H1 (cell line): Measurements from ENCODE around the gene KCNK15. TPM values are rescaled to one million over a fixed set of nuclear protein-coding genes. Genes with fewer than 3 reads are reported as not detected.
A peak's percentile ranks its signal among the peaks of the same experiment; 100 is the strongest.

ENCODE experiments used
- CTCF ChIA-PET: fragments of 300-600 bp; sonication (Branson Sonifier 250); formaldehyde crosslinking; loops from one replicate; lab custom pipeline; 2021; ENCODE audit not compliant: partially characterized antibody; lab: Charles Lee
- POLR2A ChIA-PET: fragments of 300-600 bp; sonication (Branson Sonifier 250); formaldehyde crosslinking; loops from one replicate; lab custom pipeline; 2021; ENCODE audit warnings: inconsistent platforms; ENCODE audit not compliant: partially characterized antibody; lab: Charles Lee
- DNase-seq, 2 experiments: peaks; one replicate each; pipeline versions ENCODE4 v3.0.0 to v3.0.0-alpha.2; 2010 to 2022; ENCODE audit warnings: low spot score in 2 of 2, low read depth in 1 of 2, mixed read lengths in 1 of 2
- FAIRE-seq: peaks from 2 replicates; lab custom pipeline; 2011; peaks lifted over from hg19 to GRCh38; lab: Jason Lieb, UNC
- H2AFZ ChIP-seq: 2 replicates; pipeline ENCODE4 v1.8.1; 2012; ENCODE audit warnings: low read length, inconsistent platforms
- H2AK5ac ChIP-seq: 2 replicates; pipeline ENCODE4 v1.6.1; 2013; ENCODE audit warnings: low read depth, low read length
- H2BK120ac ChIP-seq: replicated peaks from 2 replicates; pipeline ENCODE3; 2013; ENCODE audit warnings: low read depth, low read length, inconsistent platforms
- H2BK12ac ChIP-seq: 2 replicates; pipeline ENCODE4 v1.6.1; 2013; ENCODE audit warnings: low read depth, low read length
- H2BK15ac ChIP-seq: 2 replicates; pipeline ENCODE4 v1.6.1; 2013; ENCODE audit warnings: low read length
- H2BK20ac ChIP-seq: 2 replicates; pipeline ENCODE4 v1.6.1; 2013; ENCODE audit warnings: low read length
- H2BK5ac ChIP-seq: 2 replicates; pipeline ENCODE4 v1.6.1; 2013; ENCODE audit warnings: low read depth, low read length
- H3K14ac ChIP-seq: 2 replicates; pipeline ENCODE4 v1.6.1; 2013; ENCODE audit warnings: inconsistent platforms; ENCODE audit not compliant: insufficient read length
- H3K18ac ChIP-seq: 2 replicates; pipeline ENCODE4 v1.6.1; 2013; ENCODE audit warnings: low read length; ENCODE audit errors: extremely low read depth
- H3K23ac ChIP-seq: 2 replicates; pipeline ENCODE4 v1.6.1; 2013; ENCODE audit warnings: inconsistent platforms; ENCODE audit not compliant: insufficient read length
- H3K23me2 ChIP-seq: 2 replicates; pipeline ENCODE4 v1.6.1; 2013; ENCODE audit warnings: low read depth, low read length
- H3K27ac ChIP-seq: 2 replicates; pipeline ENCODE4 v1.6.1; 2011; ENCODE audit warnings: low read depth, low read length, inconsistent platforms
- H3K27me3 ChIP-seq, 4 experiments: replicated peaks in 1 of 4; 1 replicate in 1 of 4; 2 replicates in 3 of 4; pipeline versions ENCODE4 v1.6.1 to v1.8.1; 2011 to 2013; ENCODE audit warnings: low read length in 3 of 4, mild to moderate bottlenecking in 3 of 4, inconsistent platforms in 2 of 4, mixed read lengths in 2 of 4, moderate library complexity in 1 of 4; ENCODE audit not compliant: control insufficient read depth in 3 of 4, insufficient read depth in 3 of 4; ENCODE audit errors: extremely low read depth in 1 of 4
- H3K36me3 ChIP-seq, 4 experiments: 2 replicates each; pipeline versions ENCODE4 v1.6.1 to v1.8.1; 2011 to 2013; ENCODE audit warnings: mild to moderate bottlenecking in 4 of 4, low read length in 3 of 4, moderate library complexity in 2 of 4, control low read depth in 1 of 4, inconsistent platforms in 1 of 4; ENCODE audit not compliant: insufficient read depth in 4 of 4, control insufficient read depth in 2 of 4
- H3K4ac ChIP-seq: replicated peaks from 2 replicates; pipeline ENCODE3; 2013; ENCODE audit warnings: low read length, low read depth, mixed read lengths, inconsistent platforms; ENCODE audit not compliant: insufficient read length
- H3K4me1 ChIP-seq, 4 experiments: replicated peaks in 1 of 4; 1 replicate in 1 of 4; 2 replicates in 3 of 4; pipeline versions ENCODE4 v1.6.1 to v1.8.1; 2011 to 2013; ENCODE audit warnings: low read length in 3 of 4, inconsistent platforms in 2 of 4, mixed read lengths in 1 of 4; ENCODE audit not compliant: insufficient read depth in 4 of 4, control insufficient read depth in 3 of 4
- H3K4me2 ChIP-seq, 2 experiments: 2 replicates each; pipeline versions ENCODE4 v1.6.1 to v1.8.1; 2011 to 2013; ENCODE audit warnings: low read depth in 2 of 2, low read length in 2 of 2, control low read depth in 1 of 2, inconsistent platforms in 1 of 2, mild to moderate bottlenecking in 1 of 2; ENCODE audit not compliant: insufficient read depth in 1 of 2
- H3K4me3 ChIP-seq, 4 experiments: fragments of 200-600, 300-600 bp in 1 of 4; sonication (generic), shearing (Covaris generic), sonication (Bioruptor Twin) in 1 of 4; 2 replicates each; pipeline versions ENCODE4 v1.5.1 to v1.8.1; 2011 to 2016; ENCODE audit warnings: low read length in 4 of 4, low read depth in 3 of 4, control low read depth in 2 of 4, inconsistent platforms in 2 of 4, mild to moderate bottlenecking in 2 of 4, mixed read lengths in 1 of 4, moderate library complexity in 1 of 4; ENCODE audit not compliant: insufficient read depth in 2 of 4; ENCODE audit errors: extremely low read depth in 1 of 4
- H3K56ac ChIP-seq: replicated peaks from 2 replicates; pipeline ENCODE3; 2013; ENCODE audit warnings: low read depth, mild to moderate bottlenecking, mixed read lengths, low read length, inconsistent platforms; ENCODE audit not compliant: insufficient read length
- H3K79me1 ChIP-seq: 2 replicates; pipeline ENCODE4 v1.6.1; 2013; ENCODE audit warnings: low read depth, low read length, control low read depth
- H3K79me2 ChIP-seq, 2 experiments: 2 replicates each; pipeline versions ENCODE4 v1.6.1 to v1.8.1; 2012 to 2013; ENCODE audit warnings: low read length in 2 of 2, mild to moderate bottlenecking in 2 of 2, inconsistent platforms in 1 of 2; ENCODE audit not compliant: insufficient read depth in 2 of 2, control insufficient read depth in 1 of 2
- H3K9ac ChIP-seq, 4 experiments: replicated peaks in 1 of 4; 1 replicate in 1 of 4; 2 replicates in 3 of 4; pipeline versions ENCODE4 v1.6.1 to v1.8.1; 2011 to 2013; ENCODE audit warnings: low read depth in 3 of 4, low read length in 3 of 4, control low read depth in 2 of 4, mild to moderate bottlenecking in 2 of 4, moderate library complexity in 2 of 4, inconsistent platforms in 1 of 4; ENCODE audit errors: extremely low read depth in 1 of 4
- H3K9me3 ChIP-seq, 2 experiments: 2 replicates each; pipeline versions ENCODE4 v1.6.1 to v1.8.1; 2012 to 2013; ENCODE audit warnings: mild to moderate bottlenecking in 2 of 2, moderate library complexity in 2 of 2, control low read depth in 1 of 2, inconsistent platforms in 1 of 2, low read depth in 1 of 2, low read length in 1 of 2, mixed read lengths in 1 of 2; ENCODE audit not compliant: insufficient read depth in 2 of 2
- H4K20me1 ChIP-seq, 2 experiments: replicated peaks in 1 of 2; 2 replicates each; pipeline versions ENCODE3 to v1.8.1; 2011 to 2013; ENCODE audit warnings: inconsistent platforms in 2 of 2, low read length in 2 of 2, mild to moderate bottlenecking in 1 of 2; ENCODE audit not compliant: insufficient read depth in 2 of 2, control insufficient read depth in 1 of 2
- H4K5ac ChIP-seq: 2 replicates; pipeline ENCODE4 v1.6.1; 2013; ENCODE audit warnings: low read length, low read depth, mixed read lengths, inconsistent platforms; ENCODE audit not compliant: insufficient read length
- H4K8ac ChIP-seq: 2 replicates; pipeline ENCODE4 v1.8.0; 2013; ENCODE audit warnings: mild to moderate bottlenecking, moderate library complexity, low read length, inconsistent platforms; ENCODE audit not compliant: insufficient read depth; ENCODE audit errors: extremely low read depth
- H4K91ac ChIP-seq: replicated peaks from 2 replicates; pipeline ENCODE3; 2013; ENCODE audit warnings: low read length, mixed read lengths, inconsistent platforms; ENCODE audit not compliant: insufficient read length
- WGBS, 2 experiments: shearing (Covaris generic) in 1 of 2; methylation state at CpG; one replicate each; pipeline versions ENCODE4 v1.1.6 to v1.1.7; 2013 to 2015; ENCODE audit warnings: low lambda C conversion rate in 2 of 2, mixed read lengths in 2 of 2, inconsistent platforms in 1 of 2, low coverage in 1 of 2, missing lambda C conversion rate in 1 of 2; ENCODE audit not compliant: insufficient replicate concordance in 2 of 2, insufficient coverage in 1 of 2, insufficient read length in 1 of 2; ENCODE audit errors: extremely low coverage in 1 of 2, missing lambda C conversion rate in 1 of 2; 5-methylcytosine and 5-hydroxymethylcytosine counted together
- polyA plus RNA-seq, 7 experiments: library from polyadenylated mRNA; depleted of rRNA in 3 of 7; stranded (reverse) in 5 of 7; unstranded in 2 of 7; fragments of >200 nt in 5 of 7; fragments of 200-250 nt in 2 of 7; gene quantifications; 1 replicate in 5 of 7; 2 replicates in 1 of 7; 4 replicates in 1 of 7; pipeline versions ENCODE4 v1.2.1 to v1.2.3, GENCODE V29; 2011 to 2013; ENCODE audit warnings: missing spikeins in 2 of 7, mixed read lengths in 2 of 7
- total RNA-seq: library from RNA; stranded (reverse); fragmentation: NEBNext Ultra II Directional; extraction: Animal tissue kit (Norgen Biotek cat#: 25700); gene quantifications from 2 replicates; pipeline ENCODE4 v1.2.1, GENCODE V29; 2021

Gene KCNK15
- total and polyA plus RNA-seq, 2 of the 8 experiments (the other 6 are each of a cell fraction or from before 2014, with no cell fraction given), result 0.24 to 0.33 TPM

DNA sequence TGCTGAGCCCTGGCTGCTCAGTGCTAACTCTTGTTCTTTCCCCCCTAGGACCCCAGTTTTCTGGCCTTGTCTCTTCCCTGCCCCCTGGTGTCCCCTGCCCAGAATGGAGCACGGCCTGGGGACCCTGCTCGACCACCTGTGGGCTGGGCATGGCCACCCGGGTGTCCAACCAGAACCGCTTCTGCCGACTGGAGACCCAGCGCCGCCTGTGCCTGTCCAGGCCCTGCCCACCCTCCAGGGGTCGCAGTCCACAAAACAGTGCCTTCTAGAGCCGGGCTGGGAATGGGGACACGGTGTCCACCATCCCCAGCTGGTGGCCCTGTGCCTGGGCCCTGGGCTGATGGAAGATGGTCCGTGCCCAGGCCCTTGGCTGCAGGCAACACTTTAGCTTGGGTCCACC is 18.6 kb upstream of the KCNK15 start:
- Histone ChIP-seq H4K8ac (peak overlapping the region; percentile 84), H3K79me2 (no peaks in the 10 kb centered on the region), H3K9me3 (no peaks in the 10 kb centered on the region), H3K23me2 (no peaks in the 10 kb centered on the region), H2BK120ac (no peak overlapping the region), H2AK5ac (no peak overlapping the region), H3K79me1 (no peaks in the 10 kb centered on the region), H3K56ac (no peak overlapping the region), H3K4me3 (no peak overlapping the region), H3K4me2 (no peak overlapping the region), H3K18ac (0 out of 2 replicates have a peak overlapping the region, but pooled peaks have one; percentile 62), H4K91ac (peak overlapping the region; percentile 29), H3K4ac (peak overlapping the region; percentile 23), H3K14ac (no peak overlapping the region), H2BK12ac (peak overlapping the region; percentile 81; the same call in 1 of the 2 replicates), H4K5ac (no peak overlapping the region), H4K20me1 (no peaks in the 10 kb centered on the region), H2BK5ac (peak overlapping the region; percentile 61; the same call in 1 of the 2 replicates), H2BK15ac (peak overlapping the region; percentile 53; the same call in 1 of the 2 replicates), H3K27ac (no peak overlapping the region), H3K23ac (no peak overlapping the region), H3K27me3 (no peaks in the 10 kb centered on the region), H3K36me3 (no peaks in the 10 kb centered on the region), H3K4me1 (peaks cover 7 to 19% (median 14%) of the 10 kb centered on the region in 4 experiments), H3K9ac (no peak overlapping the region), H2BK20ac (0 out of 2 replicates have a peak overlapping the region, but pooled peaks have one; percentile 43), H2AFZ (no peak overlapping the region)
- FAIRE-seq, result no peak
- POLR2A ChIA-PET, result interaction anchor here (1.7 kb wide), 1 partner anchor 26 kb away, joined by 4 read pairs; no protein-coding TSS in a partner anchor
- 78% methylated on average over 11 of the region's 11 CpGs; no CpG with 5 or more reads in 1 of the 2 experiments for WGBS, 2 experiments
- no peak for DNase-seq
- CTCF ChIA-PET, result interaction anchor here (0.6 to 20.4 kb wide), 8 partner anchors 10 to 117 kb away, joined by 3 to 180 read pairs (median 43); partner anchors contain the start of gene CCN5
